SK-N-SH (cell line): ENCODE results near the gene ABHD2. TPM values are rescaled to one million over a fixed set of nuclear protein-coding genes. Genes with fewer than 3 reads are reported as not detected.

Experiments
- CTCF ChIA-PET: fragments of 300-600, 350-600 bp; formaldehyde crosslinking; extraction: SDS; loops from one replicate; lab custom pipeline; 2021; lab: Yijun Ruan, JAX
- POLR2A ChIA-PET: fragments of 350-600 bp; sonication (Branson Sonifier 250); formaldehyde crosslinking; extraction: SDS; loops from one replicate; lab custom pipeline; 2020; ENCODE audit warnings: antibody characterized with exemption, inconsistent platforms; lab: Yijun Ruan, JAX
- DNase-seq: peaks from one replicate; pipeline ENCODE4 v3.0.0; 2012
- H2AFZ ChIP-seq: fragments of 200-600 bp; sonication (generic); 2 replicates; pipeline ENCODE4 v1.8.1; 2016; ENCODE audit warnings: antibody characterized with exemption, mild to moderate bottlenecking, low read depth
- H3F3A ChIP-seq: fragments of 200-600 bp; sonication (generic); replicated peaks from 2 replicates; pipeline ENCODE3; 2016; ENCODE audit warnings: antibody characterized with exemption, mild to moderate bottlenecking; ENCODE audit not compliant: insufficient read depth
- H3K27ac ChIP-seq, 2 experiments: fragments of 200-500 bp in 1 of 2; fragments of 200-600 bp in 1 of 2; sonication (Bioruptor generic) in 1 of 2; sonication (generic), shearing (Covaris generic) in 1 of 2; 2 replicates each; pipeline versions ENCODE4 v1.5.1 to v1.6.1; 2014 to 2016; ENCODE audit warnings: low read depth in 2 of 2, inconsistent platforms in 1 of 2, low read length in 1 of 2, mild to moderate bottlenecking in 1 of 2, mixed read lengths in 1 of 2
- H3K27me3 ChIP-seq: fragments of 200-600 bp; sonication (generic), shearing (Covaris generic); 2 replicates; pipeline ENCODE4 v1.6.1; 2016; ENCODE audit warnings: mixed run types; ENCODE audit not compliant: insufficient read depth
- H3K36me3 ChIP-seq, 2 experiments: fragments of 200-500 bp in 1 of 2; fragments of 200-600 bp in 1 of 2; sonication (Bioruptor generic) in 1 of 2; sonication (generic) in 1 of 2; replicated peaks in 1 of 2; 2 replicates each; pipeline versions ENCODE3 to v1.5.1; 2014 to 2016; ENCODE audit warnings: low read length in 1 of 2, mild to moderate bottlenecking in 1 of 2; ENCODE audit not compliant: insufficient read depth in 2 of 2, control insufficient read depth in 1 of 2
- H3K4me1 ChIP-seq, 2 experiments: fragments of 200-500 bp in 1 of 2; fragments of 200-600 bp in 1 of 2; sonication (Bioruptor generic) in 1 of 2; sonication (generic), shearing (Covaris generic) in 1 of 2; 2 replicates each; pipeline versions ENCODE4 v1.5.1 to v1.6.1; 2014 to 2016; ENCODE audit warnings: low read depth in 1 of 2, low read length in 1 of 2, mixed run types in 1 of 2; ENCODE audit not compliant: insufficient read depth in 2 of 2, control insufficient read depth in 1 of 2
- H3K4me2 ChIP-seq: fragments of 200-600 bp; sonication (generic), shearing (Covaris generic); 2 replicates; pipeline ENCODE4 v1.6.1; 2017; ENCODE audit warnings: mixed run types
- H3K4me3 ChIP-seq, 2 experiments: fragments of 200-500 bp in 1 of 2; fragments of 200-600 bp in 1 of 2; sonication (Bioruptor generic) in 1 of 2; sonication (generic), shearing (Covaris generic) in 1 of 2; 2 replicates each; pipeline versions ENCODE4 v1.5.1 to v1.8.1; 2014 to 2016; ENCODE audit warnings: low read depth in 2 of 2, inconsistent platforms in 1 of 2, low read length in 1 of 2, mild to moderate bottlenecking in 1 of 2, mixed read lengths in 1 of 2, moderate library complexity in 1 of 2
- H3K79me2 ChIP-seq: fragments of 200-600 bp; sonication (generic); 2 replicates; pipeline ENCODE4 v1.8.1; 2017; ENCODE audit warnings: mild to moderate bottlenecking; ENCODE audit not compliant: insufficient read depth
- H3K9ac ChIP-seq: fragments of 200-600 bp; sonication (generic); 2 replicates; pipeline ENCODE4 v1.6.1; 2017; ENCODE audit warnings: mixed run types
- H3K9me2 ChIP-seq: fragments of 200-600 bp; sonication (generic); 2 replicates; pipeline ENCODE4 v1.6.1; 2017; ENCODE audit warnings: mixed run types
- H3K9me3 ChIP-seq: fragments of 200-600 bp; sonication (generic); 2 replicates; pipeline ENCODE4 v1.6.1; 2017; ENCODE audit warnings: mixed run types, mild to moderate bottlenecking, moderate library complexity
- H4K20me1 ChIP-seq: fragments of 200-600 bp; sonication (generic); 2 replicates; pipeline ENCODE4 v1.6.1; 2017; ENCODE audit warnings: mild to moderate bottlenecking, mixed run types; ENCODE audit not compliant: insufficient read depth
- ELF1 ChIP-seq: IDR thresholded peaks from 2 replicates; pipeline ENCODE4 v1.4.0; 2012
- FOSL2 ChIP-seq: IDR thresholded peaks from 2 replicates; pipeline ENCODE4 v1.4.0; 2012; ENCODE audit warnings: low read depth, mild to moderate bottlenecking, moderate library complexity, borderline replicate concordance
- FOXJ3 ChIP-seq: sonication (generic); formaldehyde crosslinking; IDR thresholded peaks from 2 replicates; pipeline ENCODE4 v1.5.1; 2020; ENCODE audit warnings: mild to moderate bottlenecking, missing genetic modification reagents
- GABPA ChIP-seq: IDR thresholded peaks from 2 replicates; pipeline ENCODE4 v1.4.0; 2012; ENCODE audit warnings: low read depth, mild to moderate bottlenecking
- GATA2 ChIP-seq: sonication (generic); formaldehyde crosslinking; IDR thresholded peaks from 2 replicates; pipeline ENCODE4 v1.5.0; 2020; ENCODE audit warnings: mild to moderate bottlenecking, missing genetic modification reagents
- PBX3 ChIP-seq: IDR thresholded peaks from 2 replicates; pipeline ENCODE4; 2012
- POLR2AphosphoS5 ChIP-seq: IDR thresholded peaks from 2 replicates; pipeline ENCODE4 v1.6.1; 2012; ENCODE audit warnings: low read depth, low read length
- RCOR1 ChIP-seq: fragments of 150-350 bp; IDR thresholded peaks from 2 replicates; pipeline ENCODE4 v1.6.1; 2017; ENCODE audit warnings: antibody characterized with exemption, low read length
- REST ChIP-seq: IDR thresholded peaks from 2 replicates; pipeline ENCODE4 v1.6.1; 2012; ENCODE audit warnings: mild to moderate bottlenecking, low read depth, low read length, moderate library complexity
- USF2 ChIP-seq: fragments of 150-350 bp; IDR thresholded peaks from 2 replicates; pipeline ENCODE4 v1.6.1; 2017; ENCODE audit warnings: antibody characterized with exemption, low read length, low read depth, borderline replicate concordance
- WGBS: methylation state at CpG from one replicate; pipeline ENCODE4 v1.1.6; 2017; ENCODE audit warnings: low lambda C conversion rate; 5-methylcytosine and 5-hydroxymethylcytosine counted together
- polyA plus RNA-seq, 3 experiments: library from polyadenylated mRNA; depleted of rRNA; stranded (reverse); fragments of >200 nt; gene quantifications; 2 replicates each; pipeline ENCODE4 v1.2.3, GENCODE V29; 2012

ABHD2 gene
- polyA plus RNA-seq, 1 of the 3 experiments (the other 2 are of a cell fraction): 19.2 TPM

GRCh38 chr15:89103481-89104171 is 15.4 kb downstream of the ABHD2 start:
- POLR2A ChIA-PET: interaction anchor here (0.6 to 0.9 kb wide), 2 partner anchors 11 to 46 kb away, joined by 3 to 4 read pairs; no protein-coding TSS in a partner anchor
- H3K4me1 ChIP-seq: peaks cover 45 to 51% of the 10 kb centered on the region in 2 experiments
- H3K79me2 ChIP-seq: peaks cover 77% of the 10 kb centered on the region; the same call in 1 of the 2 replicates
- TF ChIP-seq ELF1: no peak
- no peak for TF ChIP-seq POLR2AphosphoS5
- TF ChIP-seq REST: no peak
- TF ChIP-seq GATA2 (CRISPR knock-in tag): no peak
- no peak for TF ChIP-seq GABPA
- no peak for TF ChIP-seq FOSL2
- no peak for TF ChIP-seq PBX3
- no peak for TF ChIP-seq USF2
- TF ChIP-seq RCOR1: no peak
- no peak for TF ChIP-seq FOXJ3 (CRISPR knock-in tag)
- TF ChIP-seq, all 33 proteins: peak for 0
- Histone ChIP-seq H3K9me3 (no peaks in the 10 kb centered on the region), H3K9ac (no peak overlapping the region), H3K4me2 (no peak overlapping the region), H4K20me1 (no peaks in the 10 kb centered on the region), H3K4me3 (no peak overlapping the region), H2AFZ (no peak overlapping the region), H3K36me3 (peaks cover 0 to 8% of the 10 kb centered on the region in 2 experiments), H3K27ac (peak overlapping the region in 1 of 2 experiments; percentile 94; a peak in 3 of 4 replicates), H3K9me2 (no peaks in the 10 kb centered on the region), H3K27me3 (no peaks in the 10 kb centered on the region), H3F3A (peaks cover 37% of the 10 kb centered on the region)
- CTCF ChIA-PET: interaction anchor here (0.8 to 3.8 kb wide), 8 partner anchors 7 to 68 kb away, joined by 3 to 22 read pairs (median 4); partner anchors contain the start of gene ABHD2
- no peak for DNase-seq
- WGBS: 99% methylated on average over 5 of the region's 5 CpGs
